ENCODE data around the gene TSHR. TPM values are rescaled to one million over a fixed set of nuclear protein-coding genes. Genes with fewer than 3 reads are reported as not detected.
A peak's percentile ranks its signal among the peaks of the same experiment; 100 is the strongest.

Gene TSHR
- total RNA-seq, 3 donors from 2014 or later, result 0.60 TPM; not detected in 2

DNA sequence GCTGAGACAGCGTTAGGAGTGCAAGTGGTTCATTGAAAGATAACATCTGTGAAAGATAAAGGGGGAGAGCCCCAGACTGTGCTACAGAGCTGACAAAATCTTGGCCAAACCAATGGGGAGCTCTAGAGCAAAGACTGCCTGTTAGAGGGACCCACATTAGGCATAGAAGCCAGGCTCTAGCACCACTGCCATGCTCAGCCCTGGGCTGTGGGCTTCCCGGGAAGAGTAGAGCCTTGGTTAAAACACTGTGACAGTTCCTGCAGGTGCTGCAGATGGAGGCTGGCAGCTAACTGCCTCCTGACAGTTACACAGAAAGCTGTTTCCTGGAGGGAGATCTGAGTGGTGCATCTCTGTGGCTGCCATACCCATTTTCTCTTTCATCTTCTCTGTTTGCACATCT is 23.0 kb downstream of the TSHR start:
- DNase-seq, result no peak
- H3K4me1 ChIP-seq (ENCODE audit: low read depth), result peaks cover 6% of the 10 kb centered on the region
- TF ChIP-seq, protein P1, sequence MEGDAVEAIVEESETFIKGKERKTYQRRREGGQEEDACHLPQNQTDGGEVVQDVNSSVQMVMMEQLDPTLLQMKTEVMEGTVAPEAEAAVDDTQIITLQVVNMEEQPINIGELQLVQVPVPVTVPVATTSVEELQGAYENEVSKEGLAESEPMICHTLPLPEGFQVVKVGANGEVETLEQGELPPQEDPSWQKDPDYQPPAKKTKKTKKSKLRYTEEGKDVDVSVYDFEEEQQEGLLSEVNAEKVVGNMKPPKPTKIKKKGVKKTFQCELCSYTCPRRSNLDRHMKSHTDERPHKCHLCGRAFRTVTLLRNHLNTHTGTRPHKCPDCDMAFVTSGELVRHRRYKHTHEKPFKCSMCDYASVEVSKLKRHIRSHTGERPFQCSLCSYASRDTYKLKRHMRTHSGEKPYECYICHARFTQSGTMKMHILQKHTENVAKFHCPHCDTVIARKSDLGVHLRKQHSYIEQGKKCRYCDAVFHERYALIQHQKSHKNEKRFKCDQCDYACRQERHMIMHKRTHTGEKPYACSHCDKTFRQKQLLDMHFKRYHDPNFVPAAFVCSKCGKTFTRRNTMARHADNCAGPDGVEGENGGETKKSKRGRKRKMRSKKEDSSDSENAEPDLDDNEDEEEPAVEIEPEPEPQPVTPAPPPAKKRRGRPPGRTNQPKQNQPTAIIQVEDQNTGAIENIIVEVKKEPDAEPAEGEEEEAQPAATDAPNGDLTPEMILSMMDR (IDR thresholded peaks at IDR 0.05), result no peak
- intact Hi-C loops (cut with DNase I, micrococcal nuclease), result no loop called here
- H3K4me3 ChIP-seq, result no peak overlapping the region
- no peak for ATAC-seq
- H3K36me3 ChIP-seq (ENCODE audit: low read depth), result no peaks in the 10 kb centered on the region
- no peaks in the 10 kb centered on the region for H3K9me3 ChIP-seq

DNA sequence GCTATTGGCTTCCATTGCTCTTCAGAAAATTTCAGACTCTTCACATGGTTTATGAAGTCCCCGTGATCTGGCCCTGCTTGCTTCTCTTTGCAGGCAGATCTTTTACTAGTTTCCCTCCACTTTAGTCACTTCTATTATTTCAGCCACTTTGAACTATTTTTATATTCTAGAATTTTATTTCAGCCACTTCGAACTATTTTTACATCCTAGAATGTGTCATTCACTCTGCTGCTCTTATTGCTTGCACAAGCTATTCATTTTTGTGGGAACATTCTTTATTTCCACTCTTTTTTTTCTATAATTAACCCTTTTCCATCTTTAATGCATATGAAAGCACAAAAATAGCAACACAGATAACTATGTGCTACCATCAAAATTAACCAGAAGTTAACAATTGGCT is 24.5 kb downstream of the TSHR start:
- ATAC-seq (no peak), DNase-seq (no peak)
- Histone ChIP-seq H3K4me1 (ENCODE audit: low read depth) (peaks cover 6% of the 10 kb centered on the region), H3K9me3 (no peaks in the 10 kb centered on the region), H3K4me3 (no peak overlapping the region), H3K36me3 (ENCODE audit: low read depth) (no peaks in the 10 kb centered on the region)
- intact Hi-C loops (cut with DNase I, micrococcal nuclease), result no loop called here
- TF ChIP-seq, protein P1 (IDR thresholded peaks at IDR 0.05), result no peak

DNA sequence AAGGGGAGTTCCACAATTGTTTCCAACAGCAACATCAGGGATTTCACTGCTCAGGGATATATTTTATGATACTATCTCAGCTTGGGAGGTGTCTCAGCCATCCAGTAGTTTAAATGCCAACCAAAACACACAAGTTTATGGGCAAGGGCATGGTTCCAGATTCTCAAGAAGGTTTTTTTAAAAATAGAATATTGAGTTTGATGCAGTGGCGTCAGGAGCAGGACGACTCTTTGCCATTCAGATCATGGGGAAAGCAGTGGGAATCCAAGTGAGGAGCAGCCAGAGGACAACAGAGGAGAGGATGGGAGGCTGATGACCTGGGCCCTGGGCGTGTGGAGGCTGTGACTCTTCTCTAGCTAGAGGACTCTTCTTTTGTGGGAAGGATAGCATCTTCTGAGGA is 25.7 kb downstream of the TSHR start:
- H3K9me3 ChIP-seq, result no peaks in the 10 kb centered on the region
- no peaks in the 10 kb centered on the region for H3K36me3 ChIP-seq (ENCODE audit: low read depth)
- TF ChIP-seq, protein P1 (IDR thresholded peaks at IDR 0.05), result no peak
- no peak overlapping the region for H3K4me3 ChIP-seq
- ATAC-seq (no peak), DNase-seq (peak in 1 of 3 donors; percentile 18)
- peaks cover 6% of the 10 kb centered on the region for H3K4me1 ChIP-seq (ENCODE audit: low read depth)
- intact Hi-C loops (cut with DNase I, micrococcal nuclease), result no loop called here

DNA sequence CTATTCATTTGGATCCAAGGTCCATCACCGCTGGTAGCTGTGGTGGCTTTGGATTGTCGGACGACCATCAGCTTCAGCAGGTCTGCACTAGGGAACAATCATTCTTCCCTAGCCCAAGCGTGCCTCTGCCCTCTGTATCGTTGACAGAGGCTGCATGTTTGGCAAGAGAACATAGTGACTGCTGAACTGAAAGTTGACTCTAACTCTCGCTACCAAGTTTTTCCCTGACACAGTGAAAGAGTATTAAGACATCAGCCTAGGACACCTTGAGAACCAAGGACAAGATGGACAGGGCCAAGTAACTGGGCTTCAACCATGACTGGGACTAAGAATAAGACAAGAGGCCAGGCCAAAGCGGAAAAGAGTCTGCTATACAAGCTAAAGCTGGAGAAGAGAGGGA is 26.3 kb downstream of the TSHR start:
- Histone ChIP-seq H3K9me3 (no peaks in the 10 kb centered on the region), H3K4me3 (no peak overlapping the region), H3K36me3 (ENCODE audit: low read depth) (no peaks in the 10 kb centered on the region), H3K4me1 (ENCODE audit: low read depth) (peaks cover 3% of the 10 kb centered on the region)
- intact Hi-C loops (cut with DNase I, micrococcal nuclease), result no loop called here
- DNase-seq (no peak), ATAC-seq (no peak)
- TF ChIP-seq, protein P1 (IDR thresholded peaks at IDR 0.05), result no peak

DNA sequence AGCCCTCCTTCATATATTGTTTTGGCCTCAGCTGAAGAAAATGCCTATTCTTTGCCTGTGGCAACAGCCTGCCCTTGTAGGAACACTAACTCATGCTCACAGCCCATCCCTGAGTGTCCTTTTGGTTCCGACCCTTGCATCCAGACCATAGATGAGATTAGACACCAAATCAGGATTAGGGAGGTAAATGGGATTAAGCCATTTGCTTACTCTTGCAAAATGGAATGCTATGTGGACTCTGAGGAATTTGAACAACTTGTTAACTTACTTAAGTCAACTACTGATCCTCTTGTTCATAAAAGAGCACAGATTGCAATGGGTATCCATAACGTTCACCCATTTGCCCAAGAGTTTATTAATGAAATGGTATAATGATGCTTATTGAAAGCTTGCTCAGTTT is 27.3 kb downstream of the TSHR start:
- DNase-seq (no peak), ATAC-seq (no peak)
- Histone ChIP-seq H3K9me3 (no peaks in the 10 kb centered on the region), H3K4me3 (no peak overlapping the region), H3K36me3 (ENCODE audit: low read depth) (no peaks in the 10 kb centered on the region), H3K4me1 (ENCODE audit: low read depth) (no peaks in the 10 kb centered on the region)
- TF ChIP-seq, protein P1 (IDR thresholded peaks at IDR 0.05), result no peak
- intact Hi-C loops (cut with DNase I, micrococcal nuclease), result no loop called here

Data from mucosa of descending colon (tissue), 3 donors.